Measurements from ENCODE around the gene HBE1. TPM values are rescaled to one million over a fixed set of nuclear protein-coding genes. Genes with fewer than 3 reads are reported as not detected.

The HBE1 gene
- total RNA-seq, 1 donor from 2014 or later = not detected

- Mint-ChIP-seq H3K4me3 (ENCODE audit: unreplicated experiment) (no peak overlapping the region), H3K9me3 (ENCODE audit: unreplicated experiment) (no peaks in the 10 kb centered on the region), H3K27ac (ENCODE audit: unreplicated experiment) (no peak overlapping the region), H3K36me3 (ENCODE audit: unreplicated experiment) (no peaks in the 10 kb centered on the region), H3K4me1 (ENCODE audit: unreplicated experiment) (peaks cover 6% of the 10 kb centered on the region), H3K27me3 (ENCODE audit: unreplicated experiment) (no peaks in the 10 kb centered on the region)
- no peak for TF ChIP-seq CTCF (IDR thresholded peaks at IDR 0.05)
- no peak for DNase-seq (ENCODE audit: extremely low spot score, unreplicated experiment)
Measured at GRCh38 chr11:5289696-5290095, 20.0 kb upstream of the HBE1 start.

- DNase-seq (ENCODE audit: extremely low spot score, unreplicated experiment) = no peak
- no peaks in the 10 kb centered on the region for H3K36me3 Mint-ChIP-seq (ENCODE audit: unreplicated experiment)
- H3K27me3 Mint-ChIP-seq (ENCODE audit: unreplicated experiment) = no peaks in the 10 kb centered on the region
- H3K4me1 Mint-ChIP-seq (ENCODE audit: unreplicated experiment) = peaks cover 6% of the 10 kb centered on the region
- TF ChIP-seq CTCF (IDR thresholded peaks at IDR 0.05) = no peak
- H3K4me3 Mint-ChIP-seq (ENCODE audit: unreplicated experiment) = no peak overlapping the region
- no peaks in the 10 kb centered on the region for H3K9me3 Mint-ChIP-seq (ENCODE audit: unreplicated experiment)
- H3K27ac Mint-ChIP-seq (ENCODE audit: unreplicated experiment) = no peak overlapping the region
Measured at GRCh38 chr11:5288906-5289550, 19.3 kb upstream of the HBE1 start.

- H3K4me1 Mint-ChIP-seq (ENCODE audit: unreplicated experiment) = peaks cover 5% of the 10 kb centered on the region
- DNase-seq (ENCODE audit: extremely low spot score, unreplicated experiment) = no peak
- TF ChIP-seq CTCF (IDR thresholded peaks at IDR 0.05) = no peak
Measured at GRCh38 chr11:5288108-5288905, 18.6 kb upstream of the HBE1 start.

GRCh38 chr11:5286901-5287300 lies 17.2 kb upstream of the HBE1 start:
- H3K4me1 Mint-ChIP-seq (ENCODE audit: unreplicated experiment) = no peaks in the 10 kb centered on the region
- no peaks in the 10 kb centered on the region for H3K27me3 Mint-ChIP-seq (ENCODE audit: unreplicated experiment)
- no peaks in the 10 kb centered on the region for H3K36me3 Mint-ChIP-seq (ENCODE audit: unreplicated experiment)
- no peak overlapping the region for H3K4me3 Mint-ChIP-seq (ENCODE audit: unreplicated experiment)
- no peaks in the 10 kb centered on the region for H3K9me3 Mint-ChIP-seq (ENCODE audit: unreplicated experiment)
- DNase-seq (ENCODE audit: extremely low spot score, unreplicated experiment) = no peak
- TF ChIP-seq CTCF (IDR thresholded peaks at IDR 0.05) = no peak
- H3K27ac Mint-ChIP-seq (ENCODE audit: unreplicated experiment) = no peak overlapping the region

More at GRCh38 chr11:5288108-5288905, 18.6 kb upstream of the HBE1 start:
- Mint-ChIP-seq H3K9me3 (ENCODE audit: unreplicated experiment) (no peaks in the 10 kb centered on the region), H3K27ac (ENCODE audit: unreplicated experiment) (no peak overlapping the region), H3K27me3 (ENCODE audit: unreplicated experiment) (no peaks in the 10 kb centered on the region), H3K36me3 (ENCODE audit: unreplicated experiment) (no peaks in the 10 kb centered on the region), H3K4me3 (ENCODE audit: unreplicated experiment) (no peak overlapping the region)

GRCh38 chr11:5286351-5286750 lies 16.6 kb upstream of the HBE1 start:
- H3K27ac Mint-ChIP-seq (ENCODE audit: unreplicated experiment) = no peak overlapping the region
- H3K27me3 Mint-ChIP-seq (ENCODE audit: unreplicated experiment) = no peaks in the 10 kb centered on the region
- DNase-seq (ENCODE audit: extremely low spot score, unreplicated experiment) = no peak
- H3K4me1 Mint-ChIP-seq (ENCODE audit: unreplicated experiment) = no peaks in the 10 kb centered on the region
- no peaks in the 10 kb centered on the region for H3K9me3 Mint-ChIP-seq (ENCODE audit: unreplicated experiment)
- no peak for TF ChIP-seq CTCF (IDR thresholded peaks at IDR 0.05)
- no peak overlapping the region for H3K4me3 Mint-ChIP-seq (ENCODE audit: unreplicated experiment)
- no peaks in the 10 kb centered on the region for H3K36me3 Mint-ChIP-seq (ENCODE audit: unreplicated experiment)

All from osteocyte (in vitro differentiated cells).